NCI-H2196 treated with DMSO at 0.1 percent for 48 hours (cell line): ENCODE data around the gene NCOA6.

Source experiments
- DNase-seq: peaks from one replicate; lab custom pipeline; 2025; ENCODE audit not compliant: unreplicated experiment; lab: John Stamatoyannopoulos, UW

Gene NCOA6

GRCh38 chr20:34825530-34826362, at the start of gene NCOA6:
NCOA6 (minus strand) TSS chr20:34825651; CDS start chr20:34782355, 43,296 bp downstream.
- DNase-seq, result peak; percentile 71

DNA sequence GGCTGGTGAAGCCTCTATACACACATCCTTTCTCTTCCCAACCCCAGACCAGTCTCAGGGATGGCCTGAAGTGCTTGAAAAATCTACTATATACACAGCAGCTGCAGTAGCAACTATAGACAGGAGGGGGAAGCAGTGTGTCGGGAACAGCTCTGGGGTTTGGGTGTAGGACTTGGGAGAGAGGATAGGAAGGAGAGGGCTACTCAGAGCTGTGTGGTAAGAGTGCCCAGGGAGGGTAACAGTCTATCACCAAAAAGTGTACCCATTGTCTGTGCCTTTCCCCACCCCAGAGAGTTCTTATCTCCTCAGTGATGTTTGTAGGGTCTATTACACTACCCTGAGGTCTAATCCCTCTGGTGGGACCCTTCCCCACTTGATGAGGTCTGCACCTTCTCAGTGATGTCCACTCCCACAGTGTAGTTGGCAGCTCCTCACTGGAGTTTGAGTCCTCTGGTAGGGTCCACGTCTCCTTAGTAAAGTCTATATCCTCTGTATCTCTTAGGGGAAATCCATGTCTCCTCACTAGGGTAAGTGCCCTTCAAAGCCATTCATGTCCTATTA, 48.7 kb upstream of the NCOA6 start:
- DNase-seq, result peak; percentile 84

DNA sequence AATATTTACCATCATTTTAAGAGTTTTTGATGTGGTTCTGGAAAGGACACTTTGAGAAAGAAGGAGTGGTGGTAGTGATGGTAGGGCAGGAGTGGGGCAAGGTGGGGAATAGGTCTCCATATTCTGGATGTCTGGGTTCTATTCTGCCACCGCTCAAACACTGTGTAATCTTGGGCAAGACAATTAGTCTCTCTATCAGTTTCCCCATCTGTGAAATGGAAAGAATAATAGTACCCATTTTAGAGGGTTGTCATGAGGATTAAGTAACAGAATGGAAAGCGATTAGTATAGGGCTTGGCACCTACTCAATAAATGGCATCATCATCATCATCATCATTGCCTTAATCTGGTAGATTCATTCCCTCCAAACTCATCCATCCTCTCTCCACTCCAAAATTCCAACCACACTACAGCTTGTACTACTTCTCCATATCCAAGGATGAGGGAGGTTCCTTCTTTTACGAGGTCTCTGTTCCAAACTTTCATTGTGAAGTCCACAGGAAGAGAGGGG, 48.2 kb upstream of the NCOA6 start:
- no peak for DNase-seq

DNA sequence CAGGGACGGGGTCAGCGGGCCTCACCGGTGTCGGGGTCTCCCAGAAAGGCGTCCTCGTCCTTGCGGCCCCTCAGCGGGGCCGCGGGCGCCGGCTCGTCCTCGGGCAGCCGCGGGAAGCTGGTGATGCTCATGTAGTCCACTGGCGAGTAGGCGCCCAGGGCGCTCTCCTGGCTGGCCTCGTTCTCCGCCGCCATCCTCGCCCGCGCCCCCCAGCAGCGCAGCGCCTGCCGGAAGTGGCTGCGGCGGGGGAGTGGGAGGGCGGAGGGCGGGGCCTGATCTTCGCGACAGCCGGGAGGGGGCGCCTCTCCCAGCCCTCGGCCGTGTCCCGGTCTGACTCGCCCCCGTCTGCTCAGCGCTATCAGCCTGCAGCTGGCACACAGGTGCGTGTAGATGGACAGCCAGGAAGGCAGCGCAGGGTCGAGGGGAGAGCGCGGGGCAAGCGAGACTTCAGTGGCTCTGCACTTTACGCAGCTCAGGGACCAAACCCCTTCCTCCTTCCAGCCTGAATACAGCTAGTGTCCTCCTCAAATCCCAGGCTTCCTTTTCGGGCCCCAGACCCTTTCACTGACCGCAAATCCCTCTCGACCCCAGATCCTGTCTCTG, 47.3 kb upstream of the NCOA6 start, which contains the start of gene GGT7:
GGT7 (minus strand) TSS at position 235 of the 603 bp plus-strand sequence; CDS start at position 194, 41 bp downstream.
- peak; percentile 67 for DNase-seq

DNA sequence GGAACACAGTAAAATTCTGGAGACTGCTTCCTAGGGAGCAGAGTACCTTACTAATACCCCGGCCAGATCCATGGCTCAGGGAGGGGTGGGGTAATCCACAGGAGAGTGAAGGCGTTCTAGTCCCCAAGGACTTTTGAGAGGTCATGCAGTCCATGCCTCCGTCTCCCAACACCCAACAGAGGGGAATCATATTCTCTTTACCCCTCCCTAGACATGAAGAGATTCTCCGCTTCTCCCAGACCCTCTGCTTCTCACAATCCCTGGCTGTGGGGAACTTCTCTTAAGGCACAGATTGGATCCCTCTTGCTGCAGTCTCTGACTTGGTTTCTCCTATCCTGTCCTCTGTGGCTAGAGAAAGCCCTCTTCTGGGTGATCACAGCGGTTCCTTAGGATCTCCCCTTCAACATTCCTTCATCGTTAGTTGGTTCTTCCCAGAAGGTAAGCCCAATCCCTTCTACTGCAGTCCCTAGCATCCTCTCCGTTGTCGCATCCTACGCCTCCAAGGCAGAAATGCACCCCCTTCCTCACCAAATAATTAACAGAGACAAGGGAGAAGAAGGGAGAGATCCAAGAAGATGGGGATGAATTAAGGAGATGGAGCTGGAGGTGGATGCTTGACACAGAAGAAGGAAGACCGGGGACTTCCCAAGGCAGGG, 46.6 kb upstream of the NCOA6 start:
- DNase-seq, result no peak

DNA sequence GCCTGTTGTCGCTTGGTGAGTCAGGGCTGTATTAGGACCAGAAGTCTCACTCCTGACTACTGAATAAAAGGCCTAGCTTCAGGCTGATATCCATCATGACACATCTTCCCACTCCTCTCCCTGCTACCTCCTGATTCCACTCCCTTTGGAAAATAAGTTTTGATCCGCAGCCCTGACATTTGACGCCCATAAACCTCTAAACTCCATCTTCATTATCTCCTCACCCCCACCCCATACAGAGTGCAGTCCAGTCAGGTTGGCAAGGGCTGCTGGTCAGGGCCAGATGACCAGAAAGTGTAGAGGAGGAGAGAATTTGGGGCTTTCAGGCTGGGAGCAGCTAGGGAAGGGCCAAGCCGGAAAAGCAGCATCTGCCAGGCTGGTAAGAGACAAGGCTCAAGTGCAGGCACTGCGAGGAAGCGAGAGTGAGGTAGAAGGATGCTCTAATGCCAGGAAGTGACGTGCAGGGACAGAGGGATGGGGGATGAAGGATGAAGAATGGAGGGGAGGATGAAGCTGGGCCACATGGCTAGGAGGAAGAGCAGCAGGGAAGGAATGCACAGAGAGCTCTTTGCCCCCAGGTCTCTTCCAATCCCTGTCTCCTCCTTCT, 46.0 kb upstream of the NCOA6 start:
- no peak for DNase-seq

- no peak for DNase-seq
Observed at GRCh38 chr20:34864216-34864615, 38.8 kb upstream of the NCOA6 start.

DNA sequence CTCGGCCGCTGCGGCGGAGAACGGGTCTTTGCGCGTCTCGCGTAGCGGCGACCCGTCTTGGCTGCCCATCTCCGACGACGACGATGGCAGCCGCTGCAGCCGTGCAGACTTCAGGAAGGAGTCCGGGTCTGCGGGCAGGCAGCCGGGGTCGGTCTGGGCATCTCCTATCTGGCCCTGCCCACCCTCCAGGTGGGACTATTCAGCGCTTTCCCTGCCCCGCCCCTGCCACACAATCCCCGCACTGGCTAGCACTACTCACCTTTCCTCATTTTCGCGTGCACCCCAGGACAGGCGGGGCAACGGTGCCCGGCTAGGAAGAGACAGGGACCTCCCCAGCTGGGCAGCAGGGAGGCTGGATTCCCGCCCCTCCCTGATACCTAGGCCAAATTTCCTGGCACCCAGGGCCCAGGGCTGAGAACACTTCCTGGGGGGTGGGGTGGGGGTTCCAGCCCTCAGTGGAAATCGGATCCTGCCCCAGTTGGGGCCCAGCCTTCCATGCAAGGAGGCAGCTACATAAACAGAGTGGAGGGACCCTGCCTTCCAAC, 38.0 kb upstream of the NCOA6 start:
- no peak for DNase-seq

- no peak for DNase-seq
Observed at GRCh38 chr20:34862724-34863123, 37.3 kb upstream of the NCOA6 start.

DNA sequence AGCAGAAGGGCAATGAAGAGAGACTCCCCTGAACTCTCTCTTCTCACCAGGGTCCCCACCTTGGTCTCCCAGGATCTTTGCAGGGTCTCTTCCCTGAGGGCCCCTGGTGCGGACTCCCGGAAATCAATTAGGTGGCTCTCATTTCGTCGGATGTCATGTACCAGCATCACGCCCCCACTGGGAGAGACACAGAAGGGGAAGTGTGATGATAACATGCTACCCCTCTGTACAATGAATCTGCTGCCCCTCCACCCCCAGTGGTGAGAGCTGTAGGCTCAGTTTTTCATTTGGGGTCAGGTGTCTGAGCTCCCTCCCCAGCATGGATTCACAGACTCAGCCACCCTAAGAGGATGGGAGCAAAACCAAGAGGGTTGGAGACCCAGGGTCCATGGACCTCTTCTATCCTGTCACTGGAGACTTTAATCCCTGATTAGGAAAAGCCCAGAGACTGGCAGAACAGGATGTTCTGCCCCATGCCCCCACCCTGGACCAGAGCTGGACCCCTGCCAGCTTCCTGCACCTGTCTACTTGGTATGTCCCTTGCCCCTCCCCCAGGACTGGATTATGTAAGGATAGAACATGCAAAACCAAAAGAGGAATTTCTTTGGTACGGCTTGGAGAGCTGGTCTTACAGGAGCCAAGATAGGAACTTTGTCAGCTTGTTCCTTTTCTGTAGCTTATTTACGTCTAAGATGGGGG, 36.1 kb upstream of the NCOA6 start:
- DNase-seq, result peak; percentile 77

GRCh38 chr20:34859826-34860545, 34.5 kb upstream of the NCOA6 start:
- DNase-seq, result no peak

DNA sequence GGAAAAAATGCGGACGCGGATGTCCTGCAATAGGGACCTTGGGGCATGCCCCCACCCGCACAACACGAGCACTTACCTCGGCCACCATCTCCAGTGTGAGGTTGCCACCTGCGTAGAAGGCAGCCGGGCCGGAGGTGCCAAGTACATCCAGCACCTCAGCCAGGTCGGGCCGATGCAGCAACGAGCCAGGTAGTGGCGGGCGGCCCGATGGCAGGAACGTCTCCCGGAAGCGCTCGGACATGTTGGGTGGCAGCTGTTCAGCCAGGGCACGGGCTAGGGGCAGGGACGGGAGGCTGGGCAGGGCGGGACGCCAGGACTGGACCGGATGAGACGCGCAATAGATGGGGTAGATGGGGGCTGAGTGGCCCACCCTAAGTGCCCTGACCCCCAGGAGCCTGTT, 33.9 kb upstream of the NCOA6 start:
- DNase-seq, result no peak

- DNase-seq, result no peak
Observed at GRCh38 chr20:34852298-34852697, 26.8 kb upstream of the NCOA6 start.

DNA sequence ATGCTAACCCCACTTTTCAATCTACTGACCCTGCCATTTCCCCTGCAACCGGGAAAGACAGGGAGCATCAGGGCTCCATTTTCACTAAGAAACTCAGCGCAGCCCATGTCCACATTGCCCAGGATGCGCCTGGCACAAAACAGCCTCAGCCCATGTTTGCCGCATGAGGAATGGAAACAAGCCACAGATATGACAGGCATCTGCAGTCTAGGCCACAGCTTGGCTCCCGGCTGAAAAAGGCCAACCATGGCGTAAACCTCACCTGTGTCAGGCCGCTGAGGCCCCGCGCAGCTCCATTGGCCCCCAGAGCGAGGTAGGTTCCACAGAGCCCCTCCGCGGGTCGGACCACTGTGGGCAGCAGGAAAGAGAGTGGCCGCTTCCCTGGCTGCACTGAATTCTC, 25.5 kb upstream of the NCOA6 start:
- DNase-seq, result no peak

DNA sequence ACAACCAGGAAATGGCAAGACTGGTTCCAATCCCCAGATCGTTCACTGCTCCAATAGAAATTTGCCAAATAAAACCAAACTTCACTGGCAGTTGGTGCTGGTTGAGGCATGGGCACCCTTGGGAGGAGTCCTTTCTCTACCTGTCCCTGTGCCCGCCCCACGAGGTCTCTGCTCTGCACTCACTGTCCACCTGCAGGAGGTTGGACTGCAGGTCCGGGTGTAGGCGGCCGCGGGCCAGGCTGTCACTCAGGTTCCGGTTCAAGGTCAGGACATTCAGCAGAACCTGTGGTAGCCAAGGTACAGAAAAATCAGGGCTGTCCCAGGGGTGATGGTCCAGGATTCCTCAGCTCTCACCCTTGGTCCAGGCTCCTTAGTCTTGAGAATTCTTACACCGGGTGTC, 24.3 kb upstream of the NCOA6 start:
- DNase-seq, result no peak

GRCh38 chr20:34848597-34848996, 23.1 kb upstream of the NCOA6 start:
- no peak for DNase-seq

- DNase-seq, result no peak
Observed at GRCh38 chr20:34843421-34843820, 18.0 kb upstream of the NCOA6 start.

DNA sequence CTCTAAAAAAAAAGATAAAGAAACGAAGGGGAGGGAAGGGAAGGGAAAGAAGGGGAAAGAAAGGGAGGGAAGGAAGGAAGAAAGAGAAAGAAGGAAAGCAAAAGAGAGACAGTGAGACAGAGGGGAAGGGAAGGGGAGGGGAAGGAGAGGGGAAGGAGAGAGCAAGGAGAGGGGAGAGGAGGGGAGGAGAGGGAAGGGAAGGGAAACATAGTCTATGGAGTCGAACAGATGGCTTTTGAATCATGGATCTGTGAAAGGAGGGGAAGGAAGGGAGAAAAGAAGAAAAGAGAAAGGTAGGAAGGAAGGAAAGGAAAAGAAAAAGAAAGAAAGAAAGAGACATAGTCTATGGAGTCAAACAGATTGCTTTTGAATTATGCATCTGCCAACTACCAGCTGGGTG, 16.7 kb upstream of the NCOA6 start:
- no peak for DNase-seq

GRCh38 chr20:34834459-34834893, 9.0 kb upstream of the NCOA6 start:
- DNase-seq, result no peak
